ENCODE data around the gene CNR2.

DNA sequence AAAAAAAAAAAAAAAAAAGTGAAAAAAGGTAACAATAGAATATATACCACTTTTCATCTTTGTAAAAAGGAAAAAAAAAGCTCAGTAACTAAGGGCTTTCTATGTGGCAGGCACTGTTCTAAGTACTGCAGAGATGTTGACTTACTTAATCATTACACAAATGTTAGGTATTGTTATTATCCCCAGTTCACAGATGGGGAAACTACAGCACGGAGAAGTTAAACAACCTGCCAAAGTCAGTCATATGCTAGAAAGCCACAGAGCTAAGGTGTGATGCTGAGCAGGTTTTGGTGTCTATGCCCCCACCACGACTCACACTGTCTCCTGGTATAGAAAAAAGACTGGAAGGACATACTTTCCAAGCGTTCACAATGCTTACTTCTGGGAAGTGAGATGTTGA is 39.9 kb upstream of the CNR2 start:
- no peak for TF ChIP-seq USF1 (IDR thresholded peaks at IDR 0.05; ENCODE audit: borderline replicate concordance, low read depth)
- TF ChIP-seq, protein P1, sequence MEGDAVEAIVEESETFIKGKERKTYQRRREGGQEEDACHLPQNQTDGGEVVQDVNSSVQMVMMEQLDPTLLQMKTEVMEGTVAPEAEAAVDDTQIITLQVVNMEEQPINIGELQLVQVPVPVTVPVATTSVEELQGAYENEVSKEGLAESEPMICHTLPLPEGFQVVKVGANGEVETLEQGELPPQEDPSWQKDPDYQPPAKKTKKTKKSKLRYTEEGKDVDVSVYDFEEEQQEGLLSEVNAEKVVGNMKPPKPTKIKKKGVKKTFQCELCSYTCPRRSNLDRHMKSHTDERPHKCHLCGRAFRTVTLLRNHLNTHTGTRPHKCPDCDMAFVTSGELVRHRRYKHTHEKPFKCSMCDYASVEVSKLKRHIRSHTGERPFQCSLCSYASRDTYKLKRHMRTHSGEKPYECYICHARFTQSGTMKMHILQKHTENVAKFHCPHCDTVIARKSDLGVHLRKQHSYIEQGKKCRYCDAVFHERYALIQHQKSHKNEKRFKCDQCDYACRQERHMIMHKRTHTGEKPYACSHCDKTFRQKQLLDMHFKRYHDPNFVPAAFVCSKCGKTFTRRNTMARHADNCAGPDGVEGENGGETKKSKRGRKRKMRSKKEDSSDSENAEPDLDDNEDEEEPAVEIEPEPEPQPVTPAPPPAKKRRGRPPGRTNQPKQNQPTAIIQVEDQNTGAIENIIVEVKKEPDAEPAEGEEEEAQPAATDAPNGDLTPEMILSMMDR (IDR thresholded peaks at IDR 0.05) = no peak
